Activated naive CD4-positive, alpha-beta T cell treated with anti-CD3 and anti-CD28 coated beads, Interleukin-2, amount 50 U/mL, for 24 hours (primary cell): ENCODE measurements around the gene ZNF554.

Source experiments
- H3K27ac Mint-ChIP-seq: one replicate; pipeline ENCODE4 v1.8.0; 2021; ENCODE audit warnings: mild to moderate bottlenecking, mixed read lengths
- H3K27me3 Mint-ChIP-seq: one replicate; pipeline ENCODE4 v1.8.0; 2021; ENCODE audit warnings: mixed read lengths
- H3K36me3 Mint-ChIP-seq: one replicate; pipeline ENCODE4 v1.8.0; 2021; ENCODE audit warnings: mixed read lengths
- H3K4me1 Mint-ChIP-seq: one replicate; pipeline ENCODE4 v1.8.0; 2021; ENCODE audit warnings: mixed read lengths
- H3K4me3 Mint-ChIP-seq: one replicate; pipeline ENCODE4 v1.8.0; 2021; ENCODE audit warnings: mild to moderate bottlenecking, mixed read lengths
- H3K9me3 Mint-ChIP-seq: one replicate; pipeline ENCODE4 v1.8.0; 2021; ENCODE audit warnings: mixed read lengths

ZNF554 gene

GRCh38 chr19:2827840-2828489 is 8.3 kb downstream of the ZNF554 start:
- Mint-ChIP-seq H3K4me3 (no peak overlapping the region), H3K9me3 (peaks cover 6% of the 10 kb centered on the region), H3K36me3 (peaks cover 31% of the 10 kb centered on the region), H3K27me3 (no peaks in the 10 kb centered on the region), H3K4me1 (no peaks in the 10 kb centered on the region), H3K27ac (no peak overlapping the region)

GRCh38 chr19:2834294-2834871 is 14.7 kb downstream of the ZNF554 start:
- Mint-ChIP-seq H3K4me3 (no peak overlapping the region), H3K9me3 (no peaks in the 10 kb centered on the region), H3K27me3 (no peaks in the 10 kb centered on the region), H3K36me3 (peaks cover 38% of the 10 kb centered on the region), H3K27ac (no peak overlapping the region), H3K4me1 (no peaks in the 10 kb centered on the region)

- Mint-ChIP-seq H3K9me3 (no peaks in the 10 kb centered on the region), H3K4me1 (peaks cover 4% of the 10 kb centered on the region), H3K27ac (no peak overlapping the region), H3K27me3 (no peaks in the 10 kb centered on the region), H3K4me3 (no peak overlapping the region), H3K36me3 (peaks cover 32% of the 10 kb centered on the region)
These were observed 17.8 kb downstream of the ZNF554 start for GRCh38 chr19:2837430-2837829.

- Mint-ChIP-seq H3K27me3 (no peaks in the 10 kb centered on the region), H3K9me3 (no peaks in the 10 kb centered on the region), H3K27ac (peak within 1 kb of the TSS; percentile 55), H3K36me3 (peaks cover 19% of the 10 kb centered on the region), H3K4me3 (peak within 1 kb of the TSS; percentile 90), H3K4me1 (peaks cover 22% of the 10 kb centered on the region)
These were observed 21.4 kb downstream of the ZNF554 start, which contains the start of gene ZNF555 for GRCh38 chr19:2840794-2841791. ZNF555 (plus strand) TSS chr19:2841475; CDS start chr19:2841573, 98 bp downstream.

GRCh38 chr19:2841855-2842574 is 22.3 kb downstream of the ZNF554 start:
- Mint-ChIP-seq H3K36me3 (peaks cover 17% of the 10 kb centered on the region), H3K4me3 (peak overlapping the region; percentile 75), H3K27ac (no peak overlapping the region), H3K27me3 (no peaks in the 10 kb centered on the region), H3K9me3 (no peaks in the 10 kb centered on the region), H3K4me1 (peaks cover 26% of the 10 kb centered on the region)

- no peaks in the 10 kb centered on the region for H3K27me3 Mint-ChIP-seq
- peaks cover 19% of the 10 kb centered on the region for H3K36me3 Mint-ChIP-seq
- no peaks in the 10 kb centered on the region for H3K9me3 Mint-ChIP-seq
- no peak overlapping the region for H3K4me3 Mint-ChIP-seq
- H3K27ac Mint-ChIP-seq = no peak overlapping the region
- H3K4me1 Mint-ChIP-seq = peaks cover 34% of the 10 kb centered on the region
These were observed 25.4 kb downstream of the ZNF554 start for GRCh38 chr19:2845107-2845506.

- no peak overlapping the region for H3K4me3 Mint-ChIP-seq
- peaks cover 24% of the 10 kb centered on the region for H3K36me3 Mint-ChIP-seq
- no peaks in the 10 kb centered on the region for H3K27me3 Mint-ChIP-seq
- H3K27ac Mint-ChIP-seq = no peak overlapping the region
- H3K4me1 Mint-ChIP-seq = peaks cover 40% of the 10 kb centered on the region
- no peaks in the 10 kb centered on the region for H3K9me3 Mint-ChIP-seq
These were observed 26.7 kb downstream of the ZNF554 start for GRCh38 chr19:2846180-2846894.

GRCh38 chr19:2847507-2847906 is 27.8 kb downstream of the ZNF554 start:
- no peaks in the 10 kb centered on the region for H3K27me3 Mint-ChIP-seq
- H3K36me3 Mint-ChIP-seq = peaks cover 33% of the 10 kb centered on the region
- H3K4me3 Mint-ChIP-seq = no peak overlapping the region
- no peaks in the 10 kb centered on the region for H3K9me3 Mint-ChIP-seq
- H3K27ac Mint-ChIP-seq = no peak overlapping the region
- peaks cover 35% of the 10 kb centered on the region for H3K4me1 Mint-ChIP-seq

GRCh38 chr19:2848616-2849015 is 28.9 kb downstream of the ZNF554 start:
- Mint-ChIP-seq H3K27me3 (no peaks in the 10 kb centered on the region), H3K4me1 (peaks cover 28% of the 10 kb centered on the region), H3K27ac (no peak overlapping the region), H3K36me3 (peaks cover 44% of the 10 kb centered on the region), H3K4me3 (no peak overlapping the region), H3K9me3 (peaks cover 4% of the 10 kb centered on the region)

- Mint-ChIP-seq H3K36me3 (peaks cover 53% of the 10 kb centered on the region), H3K27me3 (no peaks in the 10 kb centered on the region), H3K9me3 (peaks cover 17% of the 10 kb centered on the region), H3K4me3 (peak overlapping the region; percentile 49), H3K27ac (peak overlapping the region; percentile 41), H3K4me1 (peaks cover 32% of the 10 kb centered on the region)
These were observed 30.7 kb downstream of the ZNF554 start for GRCh38 chr19:2850256-2850925.

GRCh38 chr19:2852598-2852997 is 32.9 kb downstream of the ZNF554 start:
- H3K9me3 Mint-ChIP-seq = peaks cover 17% of the 10 kb centered on the region
- H3K36me3 Mint-ChIP-seq = peaks cover 45% of the 10 kb centered on the region
- H3K27ac Mint-ChIP-seq = no peak overlapping the region
- no peak overlapping the region for H3K4me3 Mint-ChIP-seq
- H3K27me3 Mint-ChIP-seq = no peaks in the 10 kb centered on the region
- H3K4me1 Mint-ChIP-seq = peaks cover 35% of the 10 kb centered on the region

GRCh38 chr19:2853015-2853606 is 33.4 kb downstream of the ZNF554 start:
- no peak overlapping the region for H3K27ac Mint-ChIP-seq
- H3K27me3 Mint-ChIP-seq = no peaks in the 10 kb centered on the region
- H3K4me1 Mint-ChIP-seq = peaks cover 40% of the 10 kb centered on the region
- peaks cover 44% of the 10 kb centered on the region for H3K36me3 Mint-ChIP-seq
- H3K4me3 Mint-ChIP-seq = no peak overlapping the region
- peaks cover 17% of the 10 kb centered on the region for H3K9me3 Mint-ChIP-seq

GRCh38 chr19:2854849-2855248 is 35.2 kb downstream of the ZNF554 start:
- peaks cover 17% of the 10 kb centered on the region for H3K9me3 Mint-ChIP-seq
- H3K27ac Mint-ChIP-seq = no peak overlapping the region
- H3K27me3 Mint-ChIP-seq = no peaks in the 10 kb centered on the region
- peaks cover 42% of the 10 kb centered on the region for H3K4me1 Mint-ChIP-seq
- no peak overlapping the region for H3K4me3 Mint-ChIP-seq
- peaks cover 44% of the 10 kb centered on the region for H3K36me3 Mint-ChIP-seq

- peak overlapping the region; percentile 87 for H3K27ac Mint-ChIP-seq
- peaks cover 17% of the 10 kb centered on the region for H3K9me3 Mint-ChIP-seq
- H3K36me3 Mint-ChIP-seq = peaks cover 34% of the 10 kb centered on the region
- peaks cover 32% of the 10 kb centered on the region for H3K4me1 Mint-ChIP-seq
- no peaks in the 10 kb centered on the region for H3K27me3 Mint-ChIP-seq
- peak overlapping the region; percentile 65 for H3K4me3 Mint-ChIP-seq
These were observed 36.9 kb downstream of the ZNF554 start for GRCh38 chr19:2856457-2857050.
